Stromal cell of bone marrow (primary cell): Measurements from ENCODE around the gene MAD1L1.

Source experiments
- DNase-seq: peaks from one replicate; pipeline ENCODE4 v3.0.0-alpha.2; 2012; ENCODE audit warnings: low read depth

MAD1L1 gene

GRCh38 chr7:2257651-2258050, 24.9 kb upstream of the MAD1L1 start:
- no peak for DNase-seq

DNA sequence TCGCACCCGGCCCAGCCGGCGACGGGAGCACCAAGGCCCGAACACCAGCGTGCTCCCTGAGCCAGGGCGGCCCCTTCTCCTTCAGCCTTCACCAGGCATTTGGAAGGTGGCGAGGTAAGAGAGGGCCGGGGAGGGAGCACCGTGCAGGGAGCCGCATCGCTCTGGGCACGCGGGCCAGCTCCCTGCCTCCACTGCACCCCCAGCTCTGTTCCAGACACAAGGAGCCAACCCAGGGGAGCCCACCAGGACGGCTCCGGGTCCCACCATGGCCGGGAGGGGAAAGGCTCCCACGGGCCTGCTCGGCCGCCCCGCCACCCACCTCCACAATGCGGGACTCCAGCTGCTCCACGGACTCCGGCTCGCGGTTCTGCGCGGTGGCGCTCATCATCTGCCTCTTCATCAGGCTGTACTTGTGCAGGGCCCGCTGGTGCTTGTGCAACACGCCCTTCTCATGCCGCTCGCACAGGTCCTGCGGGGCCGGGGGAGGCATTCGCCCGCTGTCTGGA, 24.4 kb upstream of the MAD1L1 start:
- DNase-seq = no peak

DNA sequence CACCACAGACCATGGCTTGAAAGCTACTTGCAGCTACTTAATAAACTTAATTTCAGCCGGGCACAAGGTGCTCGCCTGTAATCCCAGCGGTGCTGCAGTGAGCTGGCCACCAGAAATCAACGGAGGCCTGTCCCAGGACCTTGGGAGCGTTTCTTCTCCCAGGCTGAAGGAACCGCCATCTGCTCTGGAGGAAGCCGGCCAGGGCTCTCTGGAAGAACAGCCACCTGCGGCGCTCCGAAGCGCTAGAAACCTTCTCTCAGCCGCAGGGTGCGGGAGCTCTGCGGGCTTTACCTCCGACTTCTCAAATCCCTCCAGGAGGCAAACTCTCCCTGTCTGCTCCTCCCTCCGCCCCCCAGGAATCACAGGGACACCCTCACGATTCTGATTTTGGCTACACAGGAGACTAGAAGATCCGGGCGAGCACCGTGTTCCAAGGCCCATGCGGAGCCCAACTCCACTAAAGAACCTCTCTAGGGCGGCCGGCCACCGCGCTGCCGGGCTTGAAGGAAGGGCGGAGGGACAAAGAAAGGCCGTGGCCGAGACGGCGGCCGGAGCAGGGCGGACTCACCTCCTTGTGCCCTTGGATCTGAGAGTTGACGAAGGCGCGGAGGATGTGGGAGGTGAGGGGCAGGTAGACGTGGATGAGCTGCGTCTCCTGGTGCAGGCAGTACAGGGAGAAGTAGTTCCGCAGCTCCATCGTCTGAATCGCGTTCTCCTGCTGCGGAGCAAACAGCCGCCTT, 23.7 kb upstream of the MAD1L1 start:
- no peak for DNase-seq

- no peak for DNase-seq
Observed at GRCh38 chr7:2255145-2256139, 22.7 kb upstream of the MAD1L1 start.

- no peak for DNase-seq
Observed at GRCh38 chr7:2254429-2255144, 21.8 kb upstream of the MAD1L1 start.

DNA sequence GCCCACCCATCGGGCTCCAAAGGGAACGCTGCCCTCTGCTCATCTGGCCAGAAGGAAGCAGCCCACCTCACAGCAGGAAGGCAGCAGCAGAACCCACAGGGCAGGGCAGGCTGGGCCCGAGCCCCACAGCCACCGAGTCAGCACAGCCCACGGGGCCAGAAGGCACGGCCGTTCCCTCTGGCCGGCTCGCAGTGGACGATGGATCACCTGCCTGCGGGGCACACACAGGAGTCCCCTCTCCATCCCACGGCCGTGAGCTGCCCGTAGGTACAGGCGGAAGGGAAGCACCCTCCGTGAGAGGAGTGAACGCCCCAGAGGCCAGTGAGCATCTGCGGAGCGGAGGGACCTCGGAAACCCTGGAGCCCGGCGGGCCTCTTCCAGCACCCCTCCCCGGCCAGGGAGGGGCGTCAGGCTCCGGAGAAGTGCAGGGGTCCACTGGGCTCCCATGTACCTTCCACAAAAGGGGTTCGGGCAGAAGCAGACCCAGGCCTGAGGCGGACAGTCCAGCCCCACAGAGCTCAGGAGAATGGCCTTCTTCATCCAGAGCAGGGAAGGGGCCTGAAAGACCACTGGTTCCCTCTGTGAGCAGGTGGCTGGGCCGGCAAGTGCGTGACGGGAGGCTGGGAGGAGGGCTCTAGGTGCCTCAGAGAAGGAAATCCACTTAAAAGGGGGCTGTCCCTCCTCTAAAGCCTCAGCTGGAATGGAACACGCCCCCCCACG, 20.9 kb upstream of the MAD1L1 start:
- DNase-seq = no peak

- DNase-seq = no peak
Observed at GRCh38 chr7:2253021-2253420, 20.3 kb upstream of the MAD1L1 start.

GRCh38 chr7:2251841-2252771, 19.4 kb upstream of the MAD1L1 start:
- DNase-seq = no peak

DNA sequence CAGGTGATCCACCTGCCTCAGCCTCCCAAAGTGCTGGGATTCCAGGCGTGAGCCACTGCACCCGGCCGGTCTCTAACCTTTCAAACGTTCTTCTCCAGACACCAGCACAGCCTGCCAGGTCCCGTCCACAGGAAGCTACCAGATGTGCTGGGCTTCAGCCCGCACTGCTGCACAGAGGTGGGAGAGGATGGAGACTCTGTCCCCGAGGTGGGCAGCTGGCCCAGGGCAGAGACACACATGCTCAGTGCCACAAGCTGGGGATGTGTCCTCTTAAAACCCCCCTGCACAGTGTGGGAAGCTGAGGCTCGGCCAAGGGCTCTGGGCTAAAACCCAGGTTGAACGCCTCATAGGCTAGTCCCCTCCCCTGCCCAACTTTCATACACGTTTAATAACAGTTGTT, 18.6 kb upstream of the MAD1L1 start:
- DNase-seq = no peak

DNA sequence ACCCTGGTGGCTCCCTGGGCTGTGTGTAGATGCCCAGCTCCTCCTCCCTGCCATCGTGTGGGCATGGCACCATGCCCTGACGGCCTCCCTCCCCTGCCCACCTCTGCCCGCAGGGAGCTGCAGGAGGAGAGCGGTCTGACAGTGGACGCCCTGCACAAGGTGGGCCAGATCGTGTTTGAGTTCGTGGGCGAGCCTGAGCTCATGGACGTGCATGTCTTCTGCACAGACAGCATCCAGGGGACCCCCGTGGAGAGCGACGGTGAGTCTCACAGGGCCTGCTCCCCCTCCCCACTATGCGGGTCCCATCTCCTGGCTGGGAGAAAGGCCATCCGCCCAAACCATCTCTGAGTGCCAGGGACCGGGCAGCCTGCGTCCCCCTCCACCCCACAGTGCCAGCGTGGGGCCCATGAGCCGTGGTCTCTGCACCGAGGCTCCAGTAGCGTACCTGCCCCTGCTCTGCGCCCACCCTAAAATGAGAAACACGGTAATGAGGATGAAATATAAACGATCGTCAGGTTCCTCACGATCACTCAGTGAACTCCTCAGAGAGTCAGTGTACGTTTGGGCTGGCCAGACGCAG, 17.1 kb upstream of the MAD1L1 start:
- no peak for DNase-seq

- DNase-seq = peak; percentile 91
Observed at GRCh38 chr7:2248984-2249694, 16.4 kb upstream of the MAD1L1 start.

GRCh38 chr7:2247141-2247995, 14.6 kb upstream of the MAD1L1 start:
- DNase-seq = no peak

DNA sequence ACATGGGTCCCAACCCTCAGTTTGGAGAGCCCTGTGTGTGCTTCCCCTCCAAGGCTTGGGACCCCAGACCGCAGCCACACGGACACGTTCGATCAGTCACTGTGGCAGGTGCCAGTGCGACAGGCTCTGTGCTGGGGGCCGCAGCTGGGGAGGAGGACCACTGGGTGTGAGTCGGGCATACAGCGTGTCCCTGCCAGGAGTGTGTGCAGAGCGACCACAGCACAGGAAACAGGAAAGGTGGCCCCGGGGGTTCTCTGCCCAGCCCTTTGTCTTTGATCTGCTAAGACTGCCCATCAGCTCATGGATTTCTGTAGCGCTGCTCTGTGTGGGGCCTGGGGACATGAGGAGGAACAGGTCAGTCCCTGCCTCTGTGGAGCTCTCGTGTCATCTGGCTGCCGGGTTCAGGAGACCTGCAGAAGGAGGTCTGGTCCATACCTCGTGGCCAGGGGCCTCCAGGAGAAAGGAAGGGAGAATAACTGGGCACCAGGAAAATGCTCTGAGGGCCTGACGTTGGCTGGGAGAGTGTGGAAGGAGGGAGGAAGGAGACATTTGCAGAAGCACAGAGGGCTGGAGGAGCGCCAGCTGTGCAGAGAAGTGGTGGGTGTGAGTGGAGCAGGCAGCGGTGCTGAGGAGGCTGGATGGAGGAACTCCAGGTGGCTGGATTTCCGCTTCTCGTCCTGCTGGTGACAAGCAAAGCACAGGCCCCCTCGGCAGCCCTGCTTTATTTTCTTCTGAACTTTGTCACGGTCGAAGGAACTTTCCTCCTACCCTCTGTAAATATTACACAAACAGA, 13.3 kb upstream of the MAD1L1 start:
- no peak for DNase-seq

DNA sequence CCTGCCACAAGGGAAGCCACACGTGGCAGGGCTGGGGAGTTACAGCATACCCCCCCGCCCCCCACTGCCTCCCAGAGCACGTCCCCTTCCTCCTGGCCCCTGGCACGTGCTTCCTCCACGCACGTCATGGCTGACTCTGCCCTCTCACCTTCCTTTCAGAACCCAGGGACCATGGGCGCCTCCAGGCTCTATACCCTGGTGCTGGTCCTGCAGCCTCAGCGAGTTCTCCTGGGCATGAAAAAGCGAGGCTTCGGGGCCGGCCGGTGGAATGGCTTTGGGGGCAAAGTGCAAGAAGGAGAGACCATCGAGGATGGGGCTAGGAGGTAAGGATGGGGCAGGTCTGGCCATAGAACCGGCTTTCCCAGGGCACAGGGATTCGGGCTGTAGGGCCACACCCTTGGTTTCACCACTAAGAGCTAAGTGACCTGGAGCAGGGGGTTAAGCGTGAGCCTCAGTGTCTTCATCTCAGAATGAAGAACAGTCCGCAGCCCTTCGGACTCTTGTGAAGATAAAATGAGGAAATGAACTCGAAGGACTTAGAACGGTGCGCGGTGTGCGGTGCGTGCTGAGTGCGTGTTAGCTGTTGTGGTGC, 11.8 kb upstream of the MAD1L1 start:
- no peak for DNase-seq

DNA sequence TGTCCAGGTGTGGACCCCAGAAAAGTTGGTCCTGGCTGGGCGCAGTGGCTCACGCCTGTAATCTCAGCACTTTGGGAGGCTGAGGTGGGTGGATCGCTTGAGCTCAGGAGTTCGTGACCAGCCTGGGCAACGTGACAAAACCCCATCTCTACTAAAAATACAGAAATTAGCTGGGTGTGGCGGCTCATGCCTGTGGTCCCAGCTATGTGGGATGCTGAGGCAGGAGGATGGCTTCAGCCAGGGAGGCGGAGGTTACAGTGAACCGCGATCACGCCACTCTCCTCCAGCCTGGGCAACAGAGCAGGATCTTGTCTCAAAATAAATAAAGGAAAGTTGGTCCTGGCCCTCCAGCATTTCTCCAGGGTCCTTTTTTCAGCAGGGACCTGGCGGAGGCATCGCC, 10.7 kb upstream of the MAD1L1 start:
- no peak for DNase-seq

- DNase-seq = no peak
Observed at GRCh38 chr7:2242541-2243429, 10.0 kb upstream of the MAD1L1 start.
